MM.1S (cell line): ENCODE measurements around the gene MLIP.

Experiments
- EZH2 ChIP-seq: fragments of 300-600 bp; sonication (generic); optimal IDR thresholded peaks from 2 replicates; pipeline ENCODE3; 2017; ENCODE audit warnings: low read depth, mild to moderate bottlenecking, antibody characterized with exemption, low read length, mixed read lengths
- EZH2phosphoT487 ChIP-seq: fragments of 300-600 bp; sonication (generic); IDR thresholded peaks from 2 replicates; pipeline ENCODE4 v1.6.1; 2018; ENCODE audit warnings: antibody characterized with exemption, low read length
- TF ChIP-seq, protein P1 (sequence below): fragments of 300-600 bp; sonication (generic); IDR thresholded peaks from 2 replicates; pipeline ENCODE4 v1.5.1; 2016; ENCODE audit warnings: antibody characterized with exemption, low read length, mixed read lengths

DNA sequence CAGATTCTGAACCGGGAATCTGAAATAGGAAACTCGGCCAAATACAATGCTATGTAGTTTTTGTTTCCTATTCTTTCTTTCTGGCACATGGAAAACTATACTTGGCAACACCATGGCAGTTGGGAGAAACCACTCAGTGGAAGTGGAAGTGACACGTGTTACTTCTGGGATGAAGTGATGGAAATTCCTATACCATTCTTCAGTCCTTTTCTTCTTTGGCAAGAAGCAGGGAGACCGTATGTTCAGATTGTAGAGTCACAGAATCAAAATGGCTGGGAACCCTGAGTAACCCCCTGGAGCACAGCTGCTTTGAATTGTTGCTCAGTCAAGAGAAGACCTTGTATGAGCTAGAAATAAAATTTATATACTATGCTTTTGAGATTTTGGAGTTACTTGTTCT lies 178.2 kb downstream of the MLIP start:
- TF ChIP-seq, protein P1, sequence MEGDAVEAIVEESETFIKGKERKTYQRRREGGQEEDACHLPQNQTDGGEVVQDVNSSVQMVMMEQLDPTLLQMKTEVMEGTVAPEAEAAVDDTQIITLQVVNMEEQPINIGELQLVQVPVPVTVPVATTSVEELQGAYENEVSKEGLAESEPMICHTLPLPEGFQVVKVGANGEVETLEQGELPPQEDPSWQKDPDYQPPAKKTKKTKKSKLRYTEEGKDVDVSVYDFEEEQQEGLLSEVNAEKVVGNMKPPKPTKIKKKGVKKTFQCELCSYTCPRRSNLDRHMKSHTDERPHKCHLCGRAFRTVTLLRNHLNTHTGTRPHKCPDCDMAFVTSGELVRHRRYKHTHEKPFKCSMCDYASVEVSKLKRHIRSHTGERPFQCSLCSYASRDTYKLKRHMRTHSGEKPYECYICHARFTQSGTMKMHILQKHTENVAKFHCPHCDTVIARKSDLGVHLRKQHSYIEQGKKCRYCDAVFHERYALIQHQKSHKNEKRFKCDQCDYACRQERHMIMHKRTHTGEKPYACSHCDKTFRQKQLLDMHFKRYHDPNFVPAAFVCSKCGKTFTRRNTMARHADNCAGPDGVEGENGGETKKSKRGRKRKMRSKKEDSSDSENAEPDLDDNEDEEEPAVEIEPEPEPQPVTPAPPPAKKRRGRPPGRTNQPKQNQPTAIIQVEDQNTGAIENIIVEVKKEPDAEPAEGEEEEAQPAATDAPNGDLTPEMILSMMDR = no peak
- TF ChIP-seq EZH2phosphoT487 (no peak), EZH2 (no peak)
